K562 (cell line): Measurements from ENCODE around the gene COL28A1. TPM values are rescaled to one million over a fixed set of nuclear protein-coding genes. Genes with fewer than 3 reads are reported as not detected.

Experiments
- ATAC-seq: fragments of 200-7000 bp; cut with Tn5 transposase; 3 replicates; pipeline ENCODE4 v1.9.1; 2020; ENCODE audit warnings: moderate library complexity
- BruUV-seq: library from RNA; stranded (reverse); fragments of 400-500 nt; replicated peaks from 2 replicates; lab custom pipeline; 2021; lab: Mats Ljungman, UMichigan
- CTCF ChIA-PET: fragments of 300-600 bp; formaldehyde crosslinking; extraction: SDS; loops from one replicate; lab custom pipeline; 2021; ENCODE audit warnings: low intra/inter-chr PET ratio; lab: Yijun Ruan, JAX
- POLR2A ChIA-PET: fragments of 300-600, 350-650 bp; sonication (Branson Sonifier 250); formaldehyde crosslinking; extraction: SDS; loops from one replicate; lab custom pipeline; 2021; ENCODE audit warnings: antibody characterized with exemption, inconsistent platforms; lab: Yijun Ruan, JAX
- DNase-seq, 4 experiments: peaks; one replicate each; pipeline versions ENCODE4 v3.0.0 to v3.0.0-alpha.2; 2011 to 2018; ENCODE audit warnings: low spot score in 3 of 4, mixed read lengths in 3 of 4; ENCODE audit errors: extremely low read depth in 1 of 4
- FAIRE-seq: peaks from 2 replicates; lab custom pipeline; 2011; peaks lifted over from hg19 to GRCh38; lab: Jason Lieb, UNC
- H2AFZ ChIP-seq: 2 replicates; pipeline ENCODE4 v1.6.0; 2011; ENCODE audit warnings: low read depth, low read length, control low read depth, inconsistent platforms
- H3K27ac ChIP-seq: fragments of 200-600 bp; 3 replicates; pipeline ENCODE4 v1.8.0; 2011; ENCODE audit warnings: low read depth, mild to moderate bottlenecking, control low read depth, inconsistent platforms, low read length, moderate library complexity, mixed read lengths; ENCODE audit errors: extremely low read depth
- H3K27me3 ChIP-seq, 2 experiments: fragments of 300-600 bp in 1 of 2; 2 replicates in 1 of 2; 3 replicates in 1 of 2; pipeline versions ENCODE4 v1.6.0 to v1.8.0; 2011; ENCODE audit warnings: inconsistent platforms in 2 of 2, low read length in 2 of 2, mild to moderate bottlenecking in 1 of 2, mixed read lengths in 1 of 2, moderate library complexity in 1 of 2; ENCODE audit not compliant: control insufficient read depth in 2 of 2, insufficient read depth in 2 of 2
- H3K36me3 ChIP-seq: fragments of 300-600 bp; 3 replicates; pipeline ENCODE4 v1.8.0; 2011; ENCODE audit warnings: mild to moderate bottlenecking, low read length, inconsistent platforms; ENCODE audit not compliant: control insufficient read depth, insufficient read depth
- H3K4me1 ChIP-seq, 2 experiments: fragments of 200-600 bp in 1 of 2; replicated peaks in 1 of 2; 2 replicates in 1 of 2; 3 replicates in 1 of 2; pipeline versions ENCODE4 v1.5.1 to v1.8.0; 2011; ENCODE audit warnings: inconsistent platforms in 2 of 2, low read length in 2 of 2, mild to moderate bottlenecking in 1 of 2, mixed read lengths in 1 of 2, moderate library complexity in 1 of 2; ENCODE audit not compliant: control insufficient read depth in 2 of 2, insufficient read depth in 2 of 2
- H3K4me2 ChIP-seq: 2 replicates; pipeline ENCODE4 v1.6.1; 2011; ENCODE audit warnings: low read length, control low read depth, inconsistent platforms, mixed read lengths; ENCODE audit not compliant: insufficient read depth
- H3K4me3 ChIP-seq: fragments of 200-600 bp; sonication (generic), shearing (Covaris generic); 2 replicates; pipeline ENCODE4 v1.5.1; 2016; ENCODE audit warnings: control low read depth, inconsistent platforms
- H3K79me2 ChIP-seq: fragments of 200-600 bp; 3 replicates; pipeline ENCODE4 v1.8.0; 2011; ENCODE audit warnings: low read length, inconsistent platforms; ENCODE audit not compliant: control insufficient read depth, insufficient read depth
- H3K9ac ChIP-seq, 2 experiments: 2 replicates each; pipeline versions ENCODE4 v1.6.0 to v1.6.1; 2011; ENCODE audit warnings: low read depth in 2 of 2, low read length in 2 of 2, control low read depth in 1 of 2, inconsistent platforms in 1 of 2, mild to moderate bottlenecking in 1 of 2, mixed read lengths in 1 of 2; ENCODE audit not compliant: insufficient read depth in 1 of 2
- H3K9me1 ChIP-seq: one replicate; pipeline ENCODE4 v1.6.0; 2011; ENCODE audit warnings: inconsistent platforms, mild to moderate bottlenecking, low read length, moderate library complexity; ENCODE audit not compliant: control insufficient read depth, insufficient read depth
- H3K9me3 ChIP-seq: replicated peaks from 2 replicates; pipeline ENCODE4 v1.5.1; 2011; ENCODE audit warnings: low read depth, low read length, inconsistent platforms; ENCODE audit not compliant: control insufficient read depth, insufficient read depth
- H4K20me1 ChIP-seq: replicated peaks from 2 replicates; pipeline ENCODE4 v1.6.1; 2011; ENCODE audit warnings: low read length, inconsistent platforms, mixed read lengths; ENCODE audit not compliant: control insufficient read depth, insufficient read depth
- GTF2B ChIP-seq: IDR thresholded peaks from 2 replicates; pipeline ENCODE4 v1.6.1; 2011; ENCODE audit not compliant: insufficient read length; ENCODE audit errors: extremely low read depth
- HMGN3 ChIP-seq: IDR thresholded peaks from 2 replicates; pipeline ENCODE4 v1.6.1; 2011; ENCODE audit warnings: borderline replicate concordance, low read depth, mild to moderate bottlenecking, mixed read lengths, low read length; ENCODE audit not compliant: insufficient read length; ENCODE audit errors: extremely low read depth
- RBM39 ChIP-seq: fragments of 200-400 bp; formaldehyde crosslinking; optimal IDR thresholded peaks from 2 replicates; pipeline ENCODE3; 2018; ENCODE audit warnings: low read depth, low read length
- RNF219 ChIP-seq: fragments of 250-450 bp; sonication (Bioruptor Pico); IDR thresholded peaks from 2 replicates; pipeline ENCODE4 v1.5.0; 2022; ENCODE audit warnings: mild to moderate bottlenecking
- SMARCA4 ChIP-seq: fragments of 450-650 bp; IDR thresholded peaks from 2 replicates; pipeline ENCODE4 v1.6.1; 2016
- USF1 ChIP-seq: sonication (generic); formaldehyde crosslinking; IDR thresholded peaks from 2 replicates; pipeline ENCODE4 v1.9.0; 2022; ENCODE audit warnings: mild to moderate bottlenecking, missing genetic modification reagents
- ZNF165 ChIP-seq: fragments of 250-450 bp; sonication (Bioruptor Pico); IDR thresholded peaks from 2 replicates; pipeline ENCODE4 v1.4.0; 2020; ENCODE audit warnings: borderline replicate concordance
- ZNF280A ChIP-seq: fragments of 450-650 bp; IDR thresholded peaks from 2 replicates; pipeline ENCODE4 v1.6.1; 2018; ENCODE audit warnings: mild to moderate bottlenecking, low read depth; ENCODE audit not compliant: partially characterized antibody
- WGBS: fragments of 100-300 bp; shearing (Covaris generic); methylation state at CpG from one replicate; pipeline ENCODE4 v1.1.6; 2016; ENCODE audit warnings: low coverage, mixed read lengths; ENCODE audit not compliant: insufficient coverage; ENCODE audit errors: missing lambda C conversion rate; 5-methylcytosine and 5-hydroxymethylcytosine counted together
- in situ Hi-C: fragments of 300-500 bp; cut with MboI; formaldehyde crosslinking; loops from 4 replicates; pipeline ENCODE4 v1.15.0; 2018; ENCODE audit warnings: inconsistent platforms, mixed read lengths
- intact Hi-C: fragments of 100-400 bp; cut with micrococcal nuclease; formaldehyde crosslinking; loops from 2 replicates; pipeline ENCODE4 v1.14.2; 2022
- polyA plus RNA-seq, 8 experiments: library from polyadenylated mRNA; depleted of rRNA in 4 of 8; stranded (reverse) in 5 of 8; unstranded in 3 of 8; fragments of >200 nt; fragmentation: Nextera tagmentation in 2 of 8; fragmentation: Illumina TruSeq in 1 of 8; extraction: Ambion mirVana in 2 of 8; extraction: Trizol in 1 of 8; gene quantifications; 2 replicates each; pipeline versions ENCODE4 v1.2.1 to v1.2.3, GENCODE V29; 2011 to 2014; ENCODE audit warnings: inconsistent platforms in 1 of 8, missing spikeins in 1 of 8
- total RNA-seq, 7 experiments: library from RNA; depleted of rRNA in 6 of 7; stranded (reverse); fragments of >200 nt in 6 of 7; fragmentation: Illumina TruSeq in 2 of 7; extraction: Trizol in 2 of 7; gene quantifications; 2 replicates each; pipeline versions ENCODE4 v1.2.1 to v1.2.3, GENCODE V29; 2011 to 2021; ENCODE audit warnings: low replicate concordance in 1 of 7

COL28A1 gene
- total and polyA plus RNA-seq, 9 of the 15 experiments (the other 6 are each of a cell fraction or from before 2014, with no cell fraction given), result 0.03 to 0.13 (median 0.05) TPM; not detected in 3

GRCh38 chr7:7479275-7479805 lies 56.3 kb downstream of the COL28A1 start:
- H3K4me2 ChIP-seq, result no peak overlapping the region
- ChIA-PET POLR2A (no interaction called here), CTCF (no interaction called here)
- no peaks in the 10 kb centered on the region for H3K9me1 ChIP-seq
- peaks cover 0 to 6% of the 10 kb centered on the region in 2 experiments; a peak in 1 of 5 replicates for H3K4me1 ChIP-seq
- H4K20me1 ChIP-seq, result no peaks in the 10 kb centered on the region
- 3% methylated on average over 2 of the region's 2 CpGs for WGBS
- no peaks in the 10 kb centered on the region for H3K36me3 ChIP-seq
- no peak overlapping the region for H2AFZ ChIP-seq
- no peaks in the 10 kb centered on the region for H3K9me3 ChIP-seq
- intact Hi-C loops (no loop called here), in situ Hi-C loops (no loop called here)
- no peaks in the 10 kb centered on the region for H3K79me2 ChIP-seq
- DNase-seq, result no peak
- no peak for ATAC-seq
- no TSS peak for BruUV-seq
- no peak overlapping the region for H3K4me3 ChIP-seq
- TF ChIP-seq HMGN3, result no peak
- no peak for TF ChIP-seq ZNF280A
- no peak overlapping the region for H3K27ac ChIP-seq
- FAIRE-seq, result no peak
- H3K27me3 ChIP-seq, result no peaks in the 10 kb centered on the region; a peak in 1 of 5 replicates
- no peak overlapping the region for H3K9ac ChIP-seq

GRCh38 chr7:7478569-7478968 lies 57.1 kb downstream of the COL28A1 start:
- intact Hi-C loops, result no loop called here
- Histone ChIP-seq H3K4me1 (peaks cover 0 to 6% of the 10 kb centered on the region in 2 experiments; a peak in 1 of 5 replicates), H2AFZ (no peak overlapping the region), H3K4me3 (no peak overlapping the region), H3K79me2 (no peaks in the 10 kb centered on the region), H3K9me1 (no peaks in the 10 kb centered on the region), H3K27me3 (no peaks in the 10 kb centered on the region; a peak in 1 of 5 replicates), H3K4me2 (no peak overlapping the region), H3K9ac (no peak overlapping the region), H4K20me1 (no peaks in the 10 kb centered on the region), H3K36me3 (no peaks in the 10 kb centered on the region), H3K27ac (no peak overlapping the region), H3K9me3 (no peaks in the 10 kb centered on the region)
- in situ Hi-C loops, result no loop called here
- POLR2A ChIA-PET, result no interaction called here
- DNase-seq (no peak), ATAC-seq (no peak), FAIRE-seq (no peak)
- TF ChIP-seq SMARCA4 (no peak), GTF2B (no peak), RBM39 (no peak), USF1 (CRISPR knock-in tag) (no peak), ZNF165 (no peak), RNF219 (no peak)
- WGBS, result 7% methylated on average over 23 of the region's 23 CpGs
- BruUV-seq, result no TSS peak
- CTCF ChIA-PET, result no interaction called here
